Tibial nerve (tissue), 4 donors: ENCODE results near the gene APOC3.

Experiments used
- CTCF ChIP-seq, 5 experiments: fragments of 200-600 bp in 3 of 5; fragments of 450-650 bp in 2 of 5; sonication (generic) in 3 of 5; IDR thresholded peaks; one replicate each; pipeline ENCODE4 v1.5.1; 2016 to 2019; ENCODE audit warnings: antibody characterized with exemption in 5 of 5, mild to moderate bottlenecking in 3 of 5, moderate library complexity in 2 of 5
- EP300 ChIP-seq, 2 donors: sonication (generic); formaldehyde crosslinking; IDR thresholded peaks; one replicate each; pipeline ENCODE4 v1.6.1; 2017; ENCODE audit warnings: antibody characterized with exemption in 2 of 2, mild to moderate bottlenecking in 1 of 2
- POLR2A ChIP-seq, 2 donors: fragments of 450-650 bp; IDR thresholded peaks; one replicate each; pipeline ENCODE4 v1.6.1; 2017; ENCODE audit warnings: antibody characterized with exemption in 2 of 2, mild to moderate bottlenecking in 2 of 2, moderate library complexity in 2 of 2

- TF ChIP-seq CTCF (IDR thresholded peaks at IDR 0.05) (no peak), POLR2A (IDR thresholded peaks at IDR 0.05) (no peak), EP300 (IDR thresholded peaks at IDR 0.05) (no peak)
Observed at GRCh38 chr11:116857936-116858335, 28.2 kb downstream of the APOC3 start.
